ENCODE results near the gene ILF2. TPM values are rescaled to one million over a fixed set of nuclear protein-coding genes. Genes with fewer than 3 reads are reported as not detected.

The ILF2 gene
- total and polyA plus RNA-seq, 2 of the 13 experiments (the other 11 are each of a cell fraction or from before 2014, with no cell fraction given), result 292 to 366 TPM

DNA sequence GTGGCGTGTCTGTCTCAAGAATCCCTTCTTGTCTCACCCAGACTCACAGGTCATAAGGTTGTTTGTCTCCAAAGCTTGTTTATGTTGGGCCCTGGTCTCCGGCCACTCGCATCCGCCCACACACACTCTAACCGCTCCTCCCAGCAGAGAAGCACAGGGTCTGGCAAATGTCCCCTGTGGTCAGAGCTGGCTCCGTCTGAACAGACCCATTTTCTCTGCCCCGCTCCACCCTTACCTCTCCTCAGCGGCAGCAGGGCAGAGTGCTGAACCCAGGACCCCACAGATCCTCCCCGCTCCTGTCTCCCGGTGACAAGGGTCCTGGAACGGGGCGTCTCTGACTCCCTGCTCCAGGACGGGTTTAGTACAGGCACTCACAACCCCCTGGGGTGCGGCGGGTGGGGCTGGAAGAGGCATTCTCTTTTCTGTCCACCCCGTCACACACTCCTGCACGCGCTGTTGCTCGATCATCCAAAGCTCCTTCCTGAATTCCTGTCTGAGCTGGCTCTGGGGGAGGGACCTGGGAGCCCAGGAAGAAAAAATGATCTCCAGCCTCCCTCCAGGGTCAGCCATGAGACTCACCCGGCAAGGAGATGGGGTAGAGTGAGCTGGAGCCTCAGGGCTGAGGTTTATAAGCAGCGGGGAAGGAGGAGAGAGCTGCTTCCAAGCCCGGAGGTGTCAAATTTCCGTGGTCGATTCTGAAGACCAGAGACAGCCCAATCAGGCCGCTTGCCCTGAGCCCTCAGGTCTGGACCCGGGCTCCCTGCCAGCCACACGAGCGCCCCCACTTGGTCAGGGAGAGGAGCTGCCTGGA, 43.7 kb downstream of the ILF2 start, which contains the start of gene S100A13 (continued):
- no peak; the same call in 1 of the 2 replicates for TF ChIP-seq ZNF292 (CRISPR knock-in tag; IDR thresholded peaks at IDR 0.05; ENCODE audit: borderline replicate concordance, low read depth)
- 0 out of 2 replicates have a peak, but pooled peaks have one; percentile 17 for TF ChIP-seq KDM3A (CRISPR knock-in tag; IDR thresholded peaks at IDR 0.05; ENCODE audit: low read depth)
- no peak for TF ChIP-seq ZNF841 (CRISPR knock-in tag; IDR thresholded peaks at IDR 0.05; ENCODE audit: borderline replicate concordance)
- 0 out of 2 replicates have a peak, but pooled peaks have one; percentile 31 for TF ChIP-seq POGZ (CRISPR knock-in tag; IDR thresholded peaks at IDR 0.05)
- TF ChIP-seq, protein P1, sequence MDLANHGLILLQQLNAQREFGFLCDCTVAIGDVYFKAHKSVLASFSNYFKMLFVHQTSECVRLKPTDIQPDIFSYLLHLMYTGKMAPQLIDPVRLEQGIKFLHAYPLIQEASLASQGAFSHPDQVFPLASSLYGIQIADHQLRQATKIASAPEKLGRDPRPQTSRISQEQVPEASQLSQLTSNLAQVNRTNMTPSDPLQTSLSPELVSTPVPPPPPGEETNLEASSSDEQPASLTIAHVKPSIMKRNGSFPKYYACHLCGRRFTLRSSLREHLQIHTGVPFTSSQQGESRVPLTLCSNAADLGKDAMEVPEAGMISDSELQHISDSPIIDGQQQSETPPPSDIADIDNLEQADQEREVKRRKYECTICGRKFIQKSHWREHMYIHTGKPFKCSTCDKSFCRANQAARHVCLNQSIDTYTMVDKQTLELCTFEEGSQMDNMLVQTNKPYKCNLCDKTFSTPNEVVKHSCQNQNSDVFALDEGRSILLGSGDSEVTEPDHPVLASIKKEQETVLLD (CRISPR knock-in tag; IDR thresholded peaks at IDR 0.05; ENCODE audit: low read depth), result no peak
- TF ChIP-seq HMG20B (CRISPR knock-in tag; conservative IDR thresholded peaks at IDR 0.05), result no peak
- no peak for TF ChIP-seq CHCHD3 (CRISPR knock-in tag; IDR thresholded peaks at IDR 0.05)
- TF ChIP-seq ZNF616 (CRISPR knock-in tag; IDR thresholded peaks at IDR 0.05; ENCODE audit: low read depth), result no peak
- TF ChIP-seq BHLHE40 (IDR thresholded peaks at IDR 0.05; ENCODE audit: low read length), result no peak
- TF ChIP-seq ZNF260 (CRISPR knock-in tag; IDR thresholded peaks at IDR 0.05; ENCODE audit: borderline replicate concordance, low read depth), result no peak
- no peak; the same call in 1 of the 2 replicates for TF ChIP-seq ADNP (CRISPR knock-in tag; IDR thresholded peaks at IDR 0.05)
- TF ChIP-seq, protein P2, sequence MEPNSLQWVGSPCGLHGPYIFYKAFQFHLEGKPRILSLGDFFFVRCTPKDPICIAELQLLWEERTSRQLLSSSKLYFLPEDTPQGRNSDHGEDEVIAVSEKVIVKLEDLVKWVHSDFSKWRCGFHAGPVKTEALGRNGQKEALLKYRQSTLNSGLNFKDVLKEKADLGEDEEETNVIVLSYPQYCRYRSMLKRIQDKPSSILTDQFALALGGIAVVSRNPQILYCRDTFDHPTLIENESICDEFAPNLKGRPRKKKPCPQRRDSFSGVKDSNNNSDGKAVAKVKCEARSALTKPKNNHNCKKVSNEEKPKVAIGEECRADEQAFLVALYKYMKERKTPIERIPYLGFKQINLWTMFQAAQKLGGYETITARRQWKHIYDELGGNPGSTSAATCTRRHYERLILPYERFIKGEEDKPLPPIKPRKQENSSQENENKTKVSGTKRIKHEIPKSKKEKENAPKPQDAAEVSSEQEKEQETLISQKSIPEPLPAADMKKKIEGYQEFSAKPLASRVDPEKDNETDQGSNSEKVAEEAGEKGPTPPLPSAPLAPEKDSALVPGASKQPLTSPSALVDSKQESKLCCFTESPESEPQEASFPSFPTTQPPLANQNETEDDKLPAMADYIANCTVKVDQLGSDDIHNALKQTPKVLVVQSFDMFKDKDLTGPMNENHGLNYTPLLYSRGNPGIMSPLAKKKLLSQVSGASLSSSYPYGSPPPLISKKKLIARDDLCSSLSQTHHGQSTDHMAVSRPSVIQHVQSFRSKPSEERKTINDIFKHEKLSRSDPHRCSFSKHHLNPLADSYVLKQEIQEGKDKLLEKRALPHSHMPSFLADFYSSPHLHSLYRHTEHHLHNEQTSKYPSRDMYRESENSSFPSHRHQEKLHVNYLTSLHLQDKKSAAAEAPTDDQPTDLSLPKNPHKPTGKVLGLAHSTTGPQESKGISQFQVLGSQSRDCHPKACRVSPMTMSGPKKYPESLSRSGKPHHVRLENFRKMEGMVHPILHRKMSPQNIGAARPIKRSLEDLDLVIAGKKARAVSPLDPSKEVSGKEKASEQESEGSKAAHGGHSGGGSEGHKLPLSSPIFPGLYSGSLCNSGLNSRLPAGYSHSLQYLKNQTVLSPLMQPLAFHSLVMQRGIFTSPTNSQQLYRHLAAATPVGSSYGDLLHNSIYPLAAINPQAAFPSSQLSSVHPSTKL (CRISPR knock-in tag; IDR thresholded peaks at IDR 0.05), result no peak
- TF ChIP-seq, protein P3, sequence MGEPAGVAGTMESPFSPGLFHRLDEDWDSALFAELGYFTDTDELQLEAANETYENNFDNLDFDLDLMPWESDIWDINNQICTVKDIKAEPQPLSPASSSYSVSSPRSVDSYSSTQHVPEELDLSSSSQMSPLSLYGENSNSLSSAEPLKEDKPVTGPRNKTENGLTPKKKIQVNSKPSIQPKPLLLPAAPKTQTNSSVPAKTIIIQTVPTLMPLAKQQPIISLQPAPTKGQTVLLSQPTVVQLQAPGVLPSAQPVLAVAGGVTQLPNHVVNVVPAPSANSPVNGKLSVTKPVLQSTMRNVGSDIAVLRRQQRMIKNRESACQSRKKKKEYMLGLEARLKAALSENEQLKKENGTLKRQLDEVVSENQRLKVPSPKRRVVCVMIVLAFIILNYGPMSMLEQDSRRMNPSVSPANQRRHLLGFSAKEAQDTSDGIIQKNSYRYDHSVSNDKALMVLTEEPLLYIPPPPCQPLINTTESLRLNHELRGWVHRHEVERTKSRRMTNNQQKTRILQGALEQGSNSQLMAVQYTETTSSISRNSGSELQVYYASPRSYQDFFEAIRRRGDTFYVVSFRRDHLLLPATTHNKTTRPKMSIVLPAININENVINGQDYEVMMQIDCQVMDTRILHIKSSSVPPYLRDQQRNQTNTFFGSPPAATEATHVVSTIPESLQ (CRISPR knock-in tag; conservative IDR thresholded peaks at IDR 0.05), result no peak
- TF ChIP-seq TBP (CRISPR knock-in tag; IDR thresholded peaks at IDR 0.05), result no peak
- TF ChIP-seq, protein P4, sequence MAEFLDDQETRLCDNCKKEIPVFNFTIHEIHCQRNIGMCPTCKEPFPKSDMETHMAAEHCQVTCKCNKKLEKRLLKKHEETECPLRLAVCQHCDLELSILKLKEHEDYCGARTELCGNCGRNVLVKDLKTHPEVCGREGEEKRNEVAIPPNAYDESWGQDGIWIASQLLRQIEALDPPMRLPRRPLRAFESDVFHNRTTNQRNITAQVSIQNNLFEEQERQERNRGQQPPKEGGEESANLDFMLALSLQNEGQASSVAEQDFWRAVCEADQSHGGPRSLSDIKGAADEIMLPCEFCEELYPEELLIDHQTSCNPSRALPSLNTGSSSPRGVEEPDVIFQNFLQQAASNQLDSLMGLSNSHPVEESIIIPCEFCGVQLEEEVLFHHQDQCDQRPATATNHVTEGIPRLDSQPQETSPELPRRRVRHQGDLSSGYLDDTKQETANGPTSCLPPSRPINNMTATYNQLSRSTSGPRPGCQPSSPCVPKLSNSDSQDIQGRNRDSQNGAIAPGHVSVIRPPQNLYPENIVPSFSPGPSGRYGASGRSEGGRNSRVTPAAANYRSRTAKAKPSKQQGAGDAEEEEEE (CRISPR knock-in tag; IDR thresholded peaks at IDR 0.05; ENCODE audit: borderline replicate concordance), result no peak
- TF ChIP-seq ZBTB20 (CRISPR knock-in tag; IDR thresholded peaks at IDR 0.05; ENCODE audit: borderline replicate concordance, low read depth), result no peak
- TF ChIP-seq RCOR2 (CRISPR knock-in tag; IDR thresholded peaks at IDR 0.05), result no peak
- TF ChIP-seq HNRNPUL1 (IDR thresholded peaks at IDR 0.05; ENCODE audit: low read depth, low read length), result no peak
- TF ChIP-seq ZNF567 (CRISPR knock-in tag; IDR thresholded peaks at IDR 0.05; ENCODE audit: borderline replicate concordance), result no peak
- peak; percentile 56; the same call in 1 of the 2 replicates for TF ChIP-seq PHF21A (CRISPR knock-in tag; IDR thresholded peaks at IDR 0.05)
- TF ChIP-seq AHR (CRISPR knock-in tag; IDR thresholded peaks at IDR 0.05), result no peak
